HG02852 (cell line): ENCODE measurements around the gene TBX10.

Source experiments
- ATAC-seq: cut with Tn5 transposase; IDR thresholded peaks from one replicate; pipeline ENCODE4 v1.9.1; 2021; ENCODE audit warnings: mild to moderate bottlenecking, moderate library complexity; ENCODE audit not compliant: unreplicated experiment

TBX10 gene

GRCh38 chr11:67581469-67581868, 58.1 kb downstream of the TBX10 start:
- ATAC-seq, result no peak
